Activated CD8-positive, alpha-beta memory T cell treated with anti-CD3 and anti-CD28 coated beads, Interleukin-2, amount 50 U/mL, for 48 hours (primary cell): ENCODE measurements around the gene NDUFS1.
A peak's percentile ranks its signal among the peaks of the same experiment; 100 is the strongest.
"Not testable (repeated sequence)": the region's sequence is repeated elsewhere in the genome, so short reads cannot be mapped to it uniquely, and the experiment has no call there.

Experiments used
- DNase-seq: peaks from one replicate; pipeline ENCODE4 v3.0.0-alpha.2; 2020

NDUFS1 gene

DNA sequence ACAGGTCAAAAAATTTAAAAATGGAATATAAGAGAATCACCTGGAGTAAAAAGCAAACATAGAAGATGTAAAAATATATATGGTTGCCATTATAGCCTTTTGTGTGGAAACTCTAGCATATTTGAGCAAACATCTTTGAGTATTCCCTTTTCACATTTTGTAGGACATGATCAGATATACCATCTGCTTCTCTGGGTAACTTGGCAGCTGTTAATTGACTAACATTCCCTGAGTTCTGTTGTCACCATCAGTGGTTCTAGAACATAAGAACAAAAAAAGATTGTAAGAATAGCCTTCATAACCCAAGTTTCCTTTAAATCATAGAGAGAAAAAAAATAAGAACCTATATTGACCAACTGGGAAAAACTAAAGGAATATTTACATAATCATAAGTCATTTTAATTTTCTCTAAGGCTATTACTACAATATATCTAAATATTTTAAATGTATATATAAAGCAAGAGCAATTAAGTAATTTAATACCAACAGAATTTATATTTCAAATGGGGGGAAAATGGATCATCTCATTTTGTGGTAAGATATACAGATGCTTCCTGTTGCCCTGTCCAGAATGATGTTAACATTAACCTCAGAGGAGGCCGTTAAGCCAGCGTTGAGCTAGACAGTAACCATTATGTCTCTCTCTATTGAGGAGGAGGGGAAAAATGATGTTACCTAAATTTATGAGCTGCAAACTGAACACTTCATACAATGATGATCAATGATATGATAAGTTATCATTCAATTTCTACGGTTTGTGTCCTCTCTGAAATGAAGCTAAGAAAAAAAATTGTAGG lies 63.5 kb downstream of the NDUFS1 start:
- no peak for DNase-seq

DNA sequence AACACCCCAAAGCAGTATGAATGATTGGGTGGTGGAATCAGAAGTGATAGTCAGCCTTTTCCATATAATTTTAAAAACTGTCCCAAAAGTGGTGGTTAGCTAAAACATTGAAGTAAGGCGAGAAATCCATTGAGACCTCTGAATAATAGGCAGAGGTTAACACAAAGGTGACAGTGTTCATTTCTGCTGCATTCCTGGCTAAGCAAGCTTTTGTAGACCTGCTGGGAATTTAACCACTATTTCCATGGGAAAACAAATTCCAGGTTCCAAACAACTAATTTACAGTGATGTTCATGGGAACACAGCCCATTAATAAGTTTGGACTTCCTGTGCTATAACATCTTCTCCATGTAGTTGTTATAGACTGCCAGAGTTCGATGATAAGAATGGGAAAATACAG lies 66.9 kb downstream of the NDUFS1 start:
- DNase-seq = no peak

- no peak for DNase-seq
Observed at GRCh38 chr2:206088248-206088647, 71.0 kb downstream of the NDUFS1 start.

- no peak for DNase-seq
Observed at GRCh38 chr2:206086716-206087350, 72.4 kb downstream of the NDUFS1 start.

- peak; percentile 84 for DNase-seq
Observed at GRCh38 chr2:206085742-206086445, 73.3 kb downstream of the NDUFS1 start, which contains the start of gene INO80D. INO80D (minus strand) TSS chr2:206086174; CDS start chr2:206063016, 23,158 bp downstream.

- peak; percentile 78 for DNase-seq
Observed at GRCh38 chr2:206084870-206085741, 74.1 kb downstream of the NDUFS1 start.

GRCh38 chr2:206084439-206084869 lies 74.8 kb downstream of the NDUFS1 start:
- peak; percentile 59 for DNase-seq

GRCh38 chr2:206083602-206084438 lies 75.4 kb downstream of the NDUFS1 start:
- DNase-seq = peak; percentile 57

DNA sequence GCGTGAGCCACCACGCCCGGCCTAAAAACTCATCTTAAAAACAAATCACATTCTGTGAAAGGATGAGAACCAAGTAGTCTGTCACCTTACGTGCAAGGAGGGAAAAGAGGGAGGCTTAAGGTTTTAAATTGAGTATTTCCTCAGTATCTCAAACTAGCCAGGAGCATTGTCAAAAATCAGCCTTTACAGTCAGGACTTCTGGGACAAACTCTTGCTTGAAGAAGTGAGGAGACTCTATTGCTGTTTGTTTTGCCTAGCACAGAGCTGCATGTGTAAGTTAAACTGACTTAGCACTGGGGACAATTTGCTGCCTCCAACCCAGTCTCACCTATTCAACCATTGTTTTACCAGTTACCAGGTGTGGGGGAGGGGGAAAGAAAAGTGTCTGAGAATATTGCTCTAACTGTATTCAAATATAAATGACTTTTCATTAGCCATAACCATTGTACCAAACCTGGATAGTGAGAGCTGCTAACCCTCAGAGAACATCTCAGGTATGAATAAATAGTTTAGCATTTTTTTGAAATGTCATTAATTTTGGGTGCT lies 76.9 kb downstream of the NDUFS1 start:
- DNase-seq = no peak

- DNase-seq = no peak
Observed at GRCh38 chr2:206080927-206081326, 78.3 kb downstream of the NDUFS1 start.

DNA sequence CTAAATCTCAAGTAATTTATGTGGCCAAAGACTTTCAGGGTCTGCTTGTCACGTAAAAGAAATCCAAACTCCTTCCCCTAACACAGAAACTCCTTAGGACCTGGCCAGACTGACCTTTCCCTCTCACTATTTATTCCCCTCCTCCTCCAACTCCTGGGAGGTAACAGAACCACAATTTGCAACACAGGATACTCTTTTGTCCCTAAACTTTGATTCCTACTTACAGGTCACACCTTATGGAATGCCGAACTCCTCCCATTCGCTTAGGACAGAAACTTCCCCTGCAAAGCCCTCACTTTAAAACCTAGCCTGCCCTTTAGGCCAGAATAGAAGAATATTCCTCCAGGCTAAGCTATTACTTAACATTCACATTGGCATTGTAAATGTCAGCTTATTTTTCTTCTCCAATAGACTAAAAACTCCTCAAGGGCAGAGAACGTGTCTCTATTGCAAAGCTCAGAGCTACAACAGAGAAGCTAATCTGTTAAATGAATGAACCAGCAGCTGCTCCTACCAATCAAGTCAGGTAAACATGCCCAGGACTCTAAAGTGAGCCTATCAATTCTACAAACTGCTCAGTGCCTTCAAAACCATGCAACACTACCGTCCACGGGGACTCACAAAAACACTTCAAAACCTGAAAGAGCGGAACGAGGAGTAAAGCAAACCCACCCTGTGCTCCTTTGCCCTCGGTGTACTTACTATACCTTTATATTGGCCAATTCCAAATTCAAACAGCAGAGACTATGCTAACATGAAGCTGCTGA lies 79.4 kb downstream of the NDUFS1 start:
- no peak for DNase-seq

DNA sequence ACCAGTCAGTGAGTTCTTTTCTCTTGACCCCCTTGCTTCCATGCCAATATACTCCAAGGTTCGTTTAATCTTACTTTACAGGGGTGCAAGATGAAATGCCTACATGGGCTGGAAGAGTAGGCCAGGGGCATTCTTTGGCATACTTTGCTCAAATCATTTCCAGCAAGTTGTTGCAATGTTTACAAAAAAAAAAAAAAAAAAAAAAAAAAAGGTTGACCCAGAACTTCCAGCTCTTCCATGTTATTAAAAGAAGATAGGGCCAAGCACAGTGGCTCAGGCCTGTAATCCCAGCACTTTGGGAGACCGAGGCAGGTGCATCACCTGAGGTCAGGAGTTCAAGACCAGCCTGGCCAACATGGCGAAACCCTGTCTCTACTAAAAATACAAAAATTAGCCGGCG lies 81.4 kb downstream of the NDUFS1 start:
- not testable (repeated sequence) for DNase-seq

GRCh38 chr2:206075113-206075512 lies 84.1 kb downstream of the NDUFS1 start:
- DNase-seq = no peak

DNA sequence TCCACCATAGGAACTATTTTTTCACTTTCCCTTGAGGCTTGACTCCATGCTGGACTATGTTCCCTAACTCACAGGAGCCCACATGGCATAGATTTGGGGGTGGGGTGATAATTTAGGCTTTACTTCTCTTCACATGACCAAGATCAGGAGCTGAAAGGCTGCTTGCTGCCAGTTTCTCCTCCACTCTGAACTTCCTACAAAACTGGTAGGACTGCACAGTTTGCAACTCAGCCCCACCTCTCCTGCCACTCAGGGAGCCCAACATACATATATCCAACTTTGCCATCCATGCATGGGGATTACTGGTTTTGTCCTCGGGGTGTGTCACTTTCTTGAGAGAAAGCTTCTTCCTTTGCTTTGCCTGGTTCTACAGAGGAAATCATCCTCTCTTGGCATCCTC lies 87.4 kb downstream of the NDUFS1 start:
- no peak for DNase-seq

DNA sequence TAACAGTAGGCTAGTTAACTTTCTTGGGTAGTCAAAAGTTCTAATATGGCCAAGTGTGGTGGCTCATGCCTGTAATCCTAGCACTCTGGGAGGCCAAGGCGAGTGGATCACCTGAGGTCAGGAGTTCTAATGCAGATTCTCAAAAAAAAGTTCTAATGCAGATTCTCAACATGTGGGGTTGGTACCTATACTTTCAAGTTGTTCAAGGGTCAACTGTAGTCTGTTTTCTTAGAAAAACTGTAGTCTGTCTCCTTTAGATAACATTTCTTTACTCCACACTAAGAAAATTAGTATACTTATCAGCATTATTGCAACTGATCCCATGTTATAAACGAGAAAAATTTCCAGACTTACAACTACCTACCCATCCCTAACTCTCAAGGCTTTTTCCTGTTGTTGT lies 89.8 kb downstream of the NDUFS1 start:
- no peak for DNase-seq

GRCh38 chr2:206068207-206068606 lies 91.0 kb downstream of the NDUFS1 start:
- DNase-seq = no peak
